Lower leg skin (tissue), 3 donors: ENCODE results near the gene PSMD13.

Source experiments
- CTCF ChIP-seq, 3 donors: fragments of 450-650 bp; IDR thresholded peaks; one replicate each; pipeline ENCODE4 v1.5.1; 2016; ENCODE audit warnings: antibody characterized with exemption in 3 of 3, mild to moderate bottlenecking in 3 of 3, moderate library complexity in 2 of 3
- POLR2A ChIP-seq, 2 donors: fragments of 450-650 bp; IDR thresholded peaks; one replicate each; pipeline ENCODE4 v1.6.1; 2016 to 2017; ENCODE audit warnings: antibody characterized with exemption in 2 of 2, mild to moderate bottlenecking in 1 of 2, moderate library complexity in 1 of 2

DNA sequence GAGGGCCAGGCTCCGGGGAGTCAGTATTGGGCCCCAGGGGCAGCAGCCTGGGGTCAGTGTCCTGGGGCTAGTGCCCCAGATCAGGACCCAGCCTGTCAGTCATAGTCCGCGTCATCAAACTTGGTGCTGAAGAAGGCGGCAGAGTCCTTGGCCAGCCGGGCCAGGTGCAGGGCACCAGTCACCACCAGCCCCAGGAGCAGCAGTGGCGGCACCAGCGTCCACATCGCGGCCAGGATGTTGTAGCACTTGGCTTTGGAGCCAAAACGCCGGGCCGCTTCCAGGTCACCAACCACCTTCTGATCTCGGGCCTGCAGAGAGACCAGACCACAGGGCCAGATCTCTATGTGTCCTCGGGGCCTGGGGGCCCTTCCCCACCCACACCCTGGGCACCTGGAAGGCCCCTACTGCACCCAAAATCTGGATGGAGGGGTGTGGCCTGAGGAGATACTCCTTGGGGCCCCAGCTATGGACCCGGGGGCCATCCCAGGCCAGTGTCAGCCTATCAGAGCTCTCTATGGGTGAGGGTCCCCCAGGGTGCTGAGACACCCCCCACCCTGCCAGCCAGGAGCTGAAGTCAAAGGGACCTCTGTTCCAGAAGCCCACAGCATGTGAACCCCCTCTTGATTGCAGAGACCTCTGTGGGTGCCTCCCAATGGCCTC, 61.8 kb downstream of the PSMD13 start:
- no peak for TF ChIP-seq CTCF (IDR thresholded peaks at IDR 0.05)
- TF ChIP-seq POLR2A (IDR thresholded peaks at IDR 0.05): no peak
